GM21528 (cell line): ENCODE data around the gene ACTN2.
A peak's percentile ranks its signal among the peaks of the same experiment; 100 is the strongest.

ENCODE experiments used
- ATAC-seq: cut with Tn5 transposase; IDR thresholded peaks from one replicate; pipeline ENCODE4 v1.9.1; 2021; ENCODE audit warnings: mild to moderate bottlenecking, moderate library complexity; ENCODE audit not compliant: unreplicated experiment, low FRiP score

The ACTN2 gene

DNA sequence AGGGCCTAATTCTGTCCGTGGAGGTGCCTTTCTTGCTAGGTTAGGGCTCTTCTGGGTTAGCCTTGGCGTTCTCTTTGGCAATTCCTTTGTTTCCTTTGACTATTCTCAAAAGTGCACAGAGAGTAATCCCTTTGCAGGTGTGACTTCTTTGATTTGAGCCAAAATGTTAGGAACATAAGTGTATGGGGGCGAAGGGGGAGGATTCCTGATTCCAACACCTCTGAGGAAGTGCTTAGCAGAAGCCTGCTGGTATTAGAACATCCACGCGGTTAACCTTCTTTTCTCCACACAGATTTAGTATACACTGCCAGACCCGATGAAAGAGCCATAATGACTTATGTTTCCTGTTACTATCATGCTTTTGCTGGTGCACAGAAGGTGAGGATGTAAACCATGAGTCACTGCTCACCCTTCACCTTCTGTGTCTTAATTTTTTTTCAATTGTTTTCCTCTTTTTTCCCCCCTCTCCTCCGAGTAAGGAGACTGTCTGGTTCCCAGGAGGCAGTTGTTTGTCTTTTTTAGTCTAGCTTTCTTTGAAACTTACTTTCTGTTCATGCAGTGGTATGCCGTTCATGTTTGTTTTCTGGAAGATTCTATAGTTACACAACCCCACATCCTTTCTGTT is 48.0 kb downstream of the ACTN2 start:
- no peak for ATAC-seq

DNA sequence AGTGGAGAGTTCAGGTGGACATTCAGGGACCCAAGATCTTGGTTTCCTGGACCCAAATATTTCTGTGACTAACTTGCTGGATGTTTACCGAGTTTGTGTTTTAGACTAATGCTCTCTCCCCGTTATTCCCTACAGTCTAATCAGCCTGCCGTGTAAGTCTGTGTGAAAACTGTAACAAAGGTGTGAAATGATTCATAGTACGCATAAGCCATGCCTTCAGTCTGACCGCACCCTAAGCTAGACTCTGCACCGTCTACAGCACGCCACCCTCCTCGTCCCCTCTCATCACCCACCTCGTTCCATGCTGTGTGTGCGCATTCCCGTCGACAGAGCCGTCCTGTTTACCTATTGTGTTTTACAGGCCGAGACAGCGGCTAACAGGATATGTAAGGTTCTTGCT is 50.5 kb downstream of the ACTN2 start:
- ATAC-seq, result no peak

DNA sequence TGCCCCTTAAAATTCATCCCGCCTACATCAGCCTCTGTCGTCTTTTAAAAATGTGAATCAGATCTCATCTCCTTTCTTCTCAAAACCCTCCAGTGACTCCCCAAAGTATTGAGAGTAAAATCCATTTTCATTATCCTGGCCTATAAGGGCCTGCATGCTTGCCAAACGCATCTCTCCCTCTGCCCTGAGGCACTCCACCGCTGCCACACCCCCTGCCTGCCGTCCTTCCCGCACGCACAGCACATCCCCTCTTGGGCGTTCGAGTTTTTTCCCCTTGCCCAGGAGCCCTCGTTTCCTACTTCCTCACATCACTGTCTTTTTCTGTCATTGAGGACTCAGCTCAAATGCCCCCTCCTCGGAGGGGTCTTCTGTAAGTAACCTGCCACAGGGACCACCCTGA is 55.5 kb downstream of the ACTN2 start:
- no peak for ATAC-seq

DNA sequence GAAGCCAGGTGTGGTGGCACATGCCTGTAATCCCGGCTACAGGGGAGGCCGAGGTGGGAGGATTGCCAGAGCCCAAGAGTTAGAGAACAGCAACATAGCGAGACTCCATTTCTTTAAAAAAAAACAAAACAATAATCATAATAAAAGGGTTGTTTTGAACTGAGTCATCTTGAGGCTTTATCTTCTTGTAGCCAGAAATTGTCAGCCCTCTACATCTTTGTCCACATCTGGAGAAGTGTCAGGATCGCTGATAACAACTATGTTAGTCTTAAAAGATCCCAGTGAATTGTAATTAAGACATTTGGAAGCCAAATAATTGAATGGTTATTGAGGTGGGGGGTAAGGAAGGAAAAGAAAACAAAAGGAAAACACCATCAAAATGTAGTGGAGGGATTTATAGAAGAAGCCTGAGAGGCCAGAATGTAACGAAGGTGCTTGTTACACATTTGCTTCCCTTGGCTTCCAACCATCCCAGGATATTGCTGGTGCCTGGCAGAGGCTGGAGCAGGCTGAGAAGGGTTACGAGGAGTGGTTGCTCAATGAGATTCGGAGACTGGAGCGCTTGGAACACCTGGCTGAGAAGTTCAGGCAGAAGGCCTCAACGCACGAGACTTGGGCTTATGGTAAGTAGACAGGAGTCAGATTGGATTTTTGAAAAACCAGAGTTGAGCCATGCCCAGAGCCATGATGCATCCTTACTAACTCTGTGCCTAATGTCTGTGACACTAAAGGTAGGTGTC is 56.3 kb downstream of the ACTN2 start:
- ATAC-seq, result no peak

DNA sequence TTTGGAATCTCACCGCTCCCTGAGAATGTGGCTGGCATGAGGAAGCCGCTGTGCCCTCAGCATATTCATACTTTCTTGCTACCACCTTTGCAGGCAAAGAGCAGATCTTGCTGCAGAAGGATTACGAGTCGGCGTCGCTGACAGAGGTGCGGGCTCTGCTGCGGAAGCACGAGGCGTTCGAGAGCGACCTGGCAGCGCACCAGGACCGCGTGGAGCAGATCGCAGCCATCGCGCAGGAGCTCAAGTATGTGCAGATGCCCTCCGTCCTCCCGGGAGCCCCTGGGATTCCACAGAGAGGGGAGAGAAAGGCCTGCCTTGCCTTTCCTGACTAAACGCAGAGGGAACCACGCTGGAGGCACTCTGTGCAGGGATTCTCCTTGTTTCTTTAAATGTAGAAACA is 58.2 kb downstream of the ACTN2 start:
- ATAC-seq, result no peak

DNA sequence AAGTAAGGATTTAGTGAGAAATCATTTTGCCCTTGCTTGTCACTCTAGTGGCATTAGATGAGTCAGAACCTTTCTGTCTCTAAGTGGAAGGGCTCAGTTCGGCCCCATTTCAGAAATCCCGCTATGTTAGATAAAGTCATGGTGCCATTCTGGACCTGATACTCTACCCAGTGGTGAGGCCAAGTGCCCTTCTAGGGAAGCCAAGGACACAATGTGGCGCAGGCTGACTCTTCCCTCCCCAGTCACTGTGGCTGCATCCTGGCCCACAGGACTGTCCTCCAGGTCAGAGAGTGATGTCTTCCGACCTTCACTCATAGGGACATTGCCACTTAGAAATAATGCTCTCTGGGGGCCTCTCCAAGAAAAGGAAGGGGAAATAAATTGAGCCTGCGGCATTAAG is 60.5 kb downstream of the ACTN2 start:
- ATAC-seq, result no peak

DNA sequence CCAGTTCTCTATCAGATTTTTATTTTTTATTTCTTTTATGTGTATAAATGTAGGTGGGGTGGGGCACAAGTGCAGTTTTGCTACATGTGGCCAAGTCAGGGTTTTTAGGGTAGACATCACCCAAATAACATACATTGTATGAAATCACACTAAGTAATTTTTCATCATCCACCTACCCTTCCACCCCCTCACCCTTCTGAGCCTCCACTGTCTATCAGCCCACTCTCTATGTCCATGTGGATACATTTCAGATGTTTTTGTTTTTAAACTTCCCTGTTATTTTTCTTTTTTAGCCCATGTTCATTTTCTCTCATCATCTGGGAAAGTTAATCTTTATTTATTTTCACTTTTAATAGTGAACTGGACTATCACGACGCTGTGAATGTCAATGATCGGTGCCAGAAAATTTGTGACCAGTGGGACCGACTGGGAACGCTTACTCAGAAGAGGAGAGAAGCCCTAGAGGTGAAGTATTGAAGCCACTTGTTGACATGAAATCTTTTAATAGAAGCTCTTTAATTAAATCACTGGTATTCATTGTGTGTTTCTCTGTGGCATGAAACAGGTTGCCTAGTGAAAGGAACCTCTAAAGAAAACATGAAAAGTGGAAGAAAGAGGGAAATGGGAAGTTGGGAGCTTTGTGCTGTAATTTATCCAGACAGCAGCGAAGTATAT is 61.1 kb downstream of the ACTN2 start:
- ATAC-seq, result no peak

DNA sequence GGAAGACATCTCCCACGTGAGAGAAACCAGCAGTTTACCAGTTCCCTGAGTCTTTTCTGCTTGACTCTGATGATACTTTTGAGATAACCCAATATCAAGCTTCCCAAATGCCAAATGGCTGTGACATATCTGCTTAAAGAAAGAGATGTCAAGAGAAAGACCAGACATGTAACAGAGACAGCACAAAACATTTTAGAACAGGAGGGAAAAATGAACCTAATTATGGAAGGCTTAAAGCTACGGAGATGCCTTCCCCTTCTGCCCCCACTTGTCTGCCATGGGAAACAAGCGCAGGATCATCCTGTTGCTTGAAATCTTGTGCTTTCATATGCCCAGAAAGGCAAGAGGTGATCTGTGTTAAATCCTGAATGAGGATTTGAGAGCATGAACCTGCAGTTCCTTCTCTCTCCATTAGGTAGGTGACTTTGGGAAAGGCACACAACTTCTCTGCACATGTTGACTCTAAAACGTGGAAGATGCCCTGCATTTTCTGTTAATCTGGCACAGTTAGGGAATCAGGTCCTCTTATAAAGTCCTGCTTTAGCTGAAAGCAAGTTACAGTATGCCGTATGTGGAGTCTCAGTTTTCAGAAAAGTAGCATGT is 62.1 kb downstream of the ACTN2 start:
- ATAC-seq, result no peak

DNA sequence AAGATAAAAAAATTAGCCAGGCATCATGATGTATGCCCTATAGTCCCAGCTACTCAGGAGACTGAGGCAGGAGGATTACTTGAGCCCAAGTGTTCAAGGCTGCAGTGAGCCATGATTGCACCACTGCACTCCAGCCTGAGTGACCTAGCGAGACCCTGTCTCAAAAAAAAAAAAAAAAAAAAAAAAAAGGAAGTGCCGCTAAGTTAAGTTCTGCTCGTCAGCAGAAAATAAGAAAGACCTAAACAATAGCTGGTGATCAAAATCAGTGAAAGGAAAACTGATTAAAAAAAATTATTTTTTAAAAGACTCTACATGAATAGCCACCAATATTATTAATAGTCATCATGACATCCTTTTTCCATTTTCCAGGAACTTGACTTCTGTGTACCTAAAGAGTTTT is 64.6 kb downstream of the ACTN2 start:
- no peak for ATAC-seq

DNA sequence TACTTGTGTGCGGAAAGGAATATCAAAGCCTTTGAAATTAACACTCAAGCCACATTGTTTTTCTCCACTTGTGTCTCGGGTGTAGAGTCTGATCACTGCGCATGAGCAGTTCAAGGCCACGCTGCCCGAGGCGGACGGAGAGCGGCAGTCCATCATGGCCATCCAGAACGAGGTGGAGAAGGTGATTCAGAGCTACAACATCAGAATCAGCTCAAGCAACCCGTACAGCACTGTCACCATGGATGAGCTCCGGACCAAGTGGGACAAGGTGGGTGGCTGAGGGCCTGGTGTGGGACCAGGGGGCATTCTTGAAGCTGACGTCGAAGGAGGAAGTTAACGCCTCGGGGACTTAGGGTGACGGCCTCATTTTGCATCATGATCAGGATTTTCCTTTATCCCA is 65.1 kb downstream of the ACTN2 start:
- ATAC-seq, result no peak

DNA sequence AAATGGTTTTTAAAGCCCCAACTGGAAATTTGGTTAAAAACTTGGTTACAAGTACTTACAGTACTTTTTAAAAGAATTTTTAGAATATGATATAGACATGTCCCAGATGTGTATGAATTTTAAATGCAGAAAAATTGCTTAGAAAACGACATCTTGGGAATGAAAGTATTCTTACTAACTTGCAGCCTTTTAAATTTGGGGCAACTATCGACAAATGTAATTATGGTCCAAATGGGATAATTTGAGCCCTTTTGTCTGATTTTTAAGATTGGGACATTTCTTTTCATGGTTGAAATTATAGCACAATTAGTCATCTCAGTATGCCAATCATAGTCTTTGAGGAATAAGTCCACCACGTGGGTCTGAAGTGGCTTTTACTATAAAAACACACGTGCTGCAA is 65.6 kb downstream of the ACTN2 start:
- no peak for ATAC-seq

DNA sequence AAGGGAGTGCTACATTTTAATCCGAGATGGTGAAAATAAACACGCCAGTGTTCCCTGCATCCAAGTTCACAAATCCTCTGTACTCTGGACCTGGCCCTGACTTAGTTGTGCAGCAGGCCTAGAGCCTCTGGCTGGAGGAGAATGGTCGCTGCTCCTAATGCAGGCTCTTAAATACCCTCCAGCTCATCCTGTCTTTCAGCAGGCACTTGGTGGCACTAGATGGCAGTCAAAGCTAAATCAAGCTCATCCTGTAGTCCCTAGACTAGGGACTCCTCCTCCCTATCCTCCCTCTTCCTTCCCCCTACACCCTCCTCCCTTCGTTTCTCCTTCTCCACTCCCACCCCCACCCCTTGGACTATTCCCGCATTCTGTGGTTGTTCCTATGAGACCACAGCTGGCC is 67.2 kb downstream of the ACTN2 start:
- no peak for ATAC-seq

DNA sequence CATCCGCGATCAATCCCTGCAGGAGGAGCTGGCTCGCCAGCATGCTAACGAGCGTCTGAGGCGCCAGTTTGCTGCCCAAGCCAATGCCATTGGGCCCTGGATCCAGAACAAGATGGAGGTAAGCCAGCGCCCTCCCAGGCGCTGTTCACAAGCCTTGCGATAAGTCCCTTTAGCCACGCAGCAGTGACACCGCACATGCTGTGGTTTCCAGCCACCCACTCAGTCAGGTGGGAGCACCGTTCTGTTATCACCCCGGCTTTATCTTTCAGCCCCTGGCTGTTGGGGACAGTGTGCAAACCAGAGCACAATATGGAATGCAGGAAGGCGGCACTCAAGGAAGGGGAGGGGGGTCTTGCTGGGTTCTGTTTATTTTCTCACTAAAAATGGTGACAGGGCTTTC is 67.7 kb downstream of the ACTN2 start:
- ATAC-seq, result no peak

DNA sequence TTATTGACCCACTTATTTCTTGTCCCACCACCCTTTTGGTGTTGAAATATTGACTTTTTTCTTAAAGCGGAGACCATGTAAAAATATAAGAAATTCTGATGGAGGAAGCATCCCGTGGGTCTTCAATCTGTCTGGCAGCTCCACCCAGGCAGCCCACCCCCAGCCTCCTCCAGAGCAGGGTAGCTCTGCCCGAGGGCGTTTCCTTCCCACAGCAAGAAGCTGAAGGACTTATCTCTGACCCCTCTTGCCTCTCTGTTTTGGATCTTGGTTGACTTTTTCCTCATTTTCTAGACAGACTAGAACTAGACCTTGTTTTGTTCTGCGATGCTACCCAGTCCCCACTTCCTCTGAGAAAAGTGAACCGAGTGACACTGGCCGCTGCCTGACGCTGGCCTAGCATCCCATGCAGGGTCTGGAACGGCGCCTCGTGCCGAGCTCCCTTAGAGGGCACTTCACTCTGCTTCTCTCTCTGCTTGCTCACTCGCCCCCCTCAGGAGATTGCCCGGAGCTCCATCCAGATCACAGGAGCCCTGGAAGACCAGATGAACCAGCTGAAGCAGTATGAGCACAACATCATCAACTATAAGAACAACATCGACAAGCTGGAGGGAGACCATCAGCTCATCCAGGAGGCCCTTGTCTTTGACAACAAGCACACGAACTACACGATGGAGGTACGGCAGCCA is 68.4 kb downstream of the ACTN2 start:
- no peak for ATAC-seq

DNA sequence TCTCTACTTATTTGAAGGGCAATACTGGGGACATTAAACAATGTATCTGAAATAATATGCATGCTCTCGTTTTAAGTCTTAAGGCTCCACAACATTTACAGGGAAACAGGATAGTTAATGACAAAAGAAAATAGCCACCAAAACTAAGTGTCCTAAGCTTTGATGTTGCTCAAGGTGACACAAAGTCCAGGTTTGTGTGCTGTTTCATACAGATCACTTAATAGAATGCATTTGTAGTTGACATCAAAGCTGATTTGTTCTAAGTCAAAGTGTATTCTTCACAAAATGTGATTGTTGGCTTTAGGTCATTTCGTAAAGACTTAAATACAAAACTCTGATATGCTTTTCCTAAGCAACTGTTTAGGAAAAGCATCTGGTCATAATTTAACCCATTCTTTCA is 71.3 kb downstream of the ACTN2 start:
- ATAC-seq, result no peak

DNA sequence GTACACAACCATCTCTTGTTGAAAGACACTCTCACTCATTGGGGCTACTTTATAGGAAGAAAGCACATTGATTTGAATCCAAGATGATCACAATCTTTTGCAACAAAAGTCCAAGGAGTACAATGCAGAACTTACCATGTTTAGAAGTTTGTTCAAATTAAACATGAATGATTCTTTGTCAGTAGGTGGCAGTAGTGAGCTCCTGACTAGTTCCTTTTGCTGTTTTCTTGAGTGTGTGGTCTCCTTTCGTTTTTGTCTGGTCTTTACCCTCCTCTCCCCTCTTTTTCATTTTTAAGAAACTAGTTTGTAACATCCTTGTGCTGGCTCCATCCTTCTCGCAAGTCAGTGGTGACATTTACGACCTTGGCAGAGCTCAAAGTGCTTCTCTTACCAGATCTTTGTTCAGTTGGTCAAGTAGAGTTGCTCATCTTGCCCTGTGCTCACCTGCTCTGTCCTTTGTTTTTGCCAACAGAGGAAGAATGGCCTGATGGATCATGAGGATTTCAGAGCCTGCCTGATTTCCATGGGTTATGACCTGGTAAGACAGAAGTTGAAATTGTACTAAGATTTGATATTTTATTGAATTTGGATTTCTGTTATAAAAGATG is 73.1 kb downstream of the ACTN2 start:
- ATAC-seq, result peak; percentile 63

DNA sequence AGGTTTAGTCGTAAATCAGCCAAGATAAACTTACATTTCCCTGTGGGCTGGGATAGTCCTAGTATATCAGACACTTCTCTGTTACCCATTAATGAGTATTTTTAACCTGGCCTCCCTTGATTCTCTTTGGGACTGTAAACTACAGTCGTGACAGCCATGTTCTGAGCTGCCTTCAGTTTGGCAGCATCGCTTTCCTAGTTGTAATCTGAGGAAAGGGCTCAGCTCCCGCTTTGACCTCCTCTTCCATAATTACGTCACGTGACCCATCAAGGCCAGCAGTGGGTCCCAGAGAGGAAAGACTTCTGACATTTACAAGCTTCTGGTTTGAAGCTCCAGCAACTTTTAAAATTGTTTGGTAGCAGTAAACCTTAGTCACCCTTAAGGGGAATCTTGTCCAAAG is 74.2 kb downstream of the ACTN2 start:
- ATAC-seq, result no peak

DNA sequence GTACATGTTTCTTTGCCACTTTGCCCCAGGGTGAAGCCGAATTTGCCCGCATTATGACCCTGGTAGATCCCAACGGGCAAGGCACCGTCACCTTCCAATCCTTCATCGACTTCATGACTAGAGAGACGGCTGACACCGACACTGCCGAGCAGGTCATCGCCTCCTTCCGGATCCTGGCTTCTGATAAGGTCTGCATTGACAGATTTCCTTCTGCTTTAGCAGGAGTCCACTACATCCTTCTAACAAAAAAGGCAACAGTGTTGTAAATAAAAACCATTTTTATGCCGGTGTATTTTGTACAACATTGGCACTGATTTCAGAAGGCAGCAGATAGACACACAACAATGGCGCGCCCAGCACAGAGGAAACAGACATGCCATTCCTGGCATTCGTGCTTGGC is 74.7 kb downstream of the ACTN2 start:
- ATAC-seq, result no peak

DNA sequence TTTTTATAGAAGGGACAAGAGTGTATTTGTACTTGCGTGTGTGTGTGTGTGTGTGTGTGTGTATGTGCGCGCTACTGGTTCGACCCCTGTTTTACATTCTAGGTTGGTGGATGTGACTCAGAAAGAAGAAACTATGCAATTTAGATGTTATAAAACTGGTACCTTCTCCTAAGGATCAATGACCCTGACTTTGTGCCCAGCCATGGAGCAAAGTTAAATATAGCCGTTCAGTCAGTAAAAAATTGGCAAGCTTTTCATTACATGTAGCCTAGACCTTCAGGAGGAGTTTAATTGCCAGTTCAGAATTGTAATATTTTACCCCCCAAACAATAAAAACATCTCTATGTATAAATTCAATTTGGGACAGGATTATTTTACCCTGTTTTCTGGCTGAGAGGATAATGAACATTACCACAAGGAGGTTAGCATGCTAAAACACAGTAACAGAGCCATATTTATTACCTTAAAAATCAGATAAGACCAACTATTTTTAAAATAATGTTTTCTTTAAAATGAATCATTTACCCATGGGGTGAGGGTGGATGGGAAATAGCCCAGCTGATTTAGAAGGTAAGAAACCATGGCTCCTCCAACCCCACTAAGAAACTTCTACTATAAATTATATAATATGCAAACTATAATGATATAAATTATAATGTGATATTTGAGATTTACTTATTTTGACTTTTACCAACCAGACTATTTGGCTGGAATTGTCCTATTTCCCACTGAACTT is 75.3 kb downstream of the ACTN2 start:
- ATAC-seq, result no peak

DNA sequence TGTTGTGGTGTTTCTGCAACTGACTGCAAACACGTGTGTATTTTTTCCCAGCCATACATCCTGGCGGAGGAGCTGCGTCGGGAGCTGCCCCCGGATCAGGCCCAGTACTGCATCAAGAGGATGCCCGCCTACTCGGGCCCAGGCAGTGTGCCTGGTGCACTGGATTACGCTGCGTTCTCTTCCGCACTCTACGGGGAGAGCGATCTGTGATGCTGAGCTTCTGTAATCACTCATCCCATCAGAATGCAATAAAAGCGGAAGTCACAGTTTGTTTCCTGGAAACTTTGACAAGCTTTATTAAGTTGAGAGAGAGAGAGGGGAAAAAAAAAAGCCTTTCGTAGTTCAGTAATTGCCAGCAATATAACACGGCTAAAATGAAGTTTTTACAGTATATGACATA is 76.1 kb downstream of the ACTN2 start:
- ATAC-seq, result no peak
